ENCODE data around the gene KLHL35. TPM values are rescaled to one million over a fixed set of nuclear protein-coding genes. Genes with fewer than 3 reads are reported as not detected.

KLHL35 gene
- total and polyA plus RNA-seq, 8 donors = 0.89 to 2.9 (median 1.7) TPM; not detected in 2

DNA sequence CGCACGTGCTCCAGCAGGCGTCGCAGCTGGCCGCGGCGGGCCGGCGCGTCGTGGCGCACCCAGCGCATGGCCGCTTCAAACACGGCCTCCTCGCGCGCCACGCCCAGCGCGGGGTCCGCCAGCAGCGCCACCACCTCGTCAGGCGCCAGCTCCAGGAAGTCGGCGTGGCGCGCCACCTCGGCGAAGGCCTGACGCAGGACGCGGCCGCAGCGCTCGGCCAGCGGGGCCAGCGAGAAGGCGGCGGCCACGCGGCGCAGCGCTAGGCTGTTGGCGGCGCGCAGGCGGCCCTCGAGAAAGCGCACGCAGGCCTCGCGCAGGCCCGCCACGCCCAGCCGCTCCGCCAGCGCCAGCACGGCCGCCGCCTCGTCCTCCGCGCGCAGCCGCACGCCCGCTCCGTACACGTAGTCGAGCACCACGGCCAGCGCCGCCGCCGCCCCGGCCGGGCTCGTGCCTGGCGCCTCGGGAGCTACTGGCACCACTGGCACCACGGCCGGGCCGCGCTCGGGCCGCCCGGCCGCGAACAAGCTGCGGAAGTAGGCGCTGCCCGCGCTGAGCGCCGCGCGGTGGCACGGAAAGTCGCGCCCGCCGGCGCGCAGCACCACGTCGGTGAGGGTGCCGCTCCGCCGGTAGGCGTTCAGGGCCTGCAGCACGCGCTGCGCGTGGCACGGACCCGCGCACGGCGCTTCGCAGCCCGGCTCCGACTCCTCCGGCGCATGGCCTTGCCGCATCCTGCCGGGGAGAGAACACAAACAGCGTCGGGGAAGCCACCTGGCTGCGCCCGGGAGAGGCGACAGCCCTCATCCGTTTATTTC, 2.9 kb downstream of the KLHL35 start:
- WGBS, 5 donors = 1 to 3% (median 2%) methylated on average over 10 to 134 of the region's 134 CpGs
- Histone ChIP-seq H3K27me3 (peaks cover 0 to 59% (median 12%) of the 10 kb centered on the region in 3 donors), H3K4me1 (peaks cover 13 to 38% (median 26%) of the 10 kb centered on the region in 4 donors), H3K27ac (peak overlapping the region in 3 of 5 donors; percentile 55 to 76 (median 59)), H3K36me3 (peaks cover 0 to under 1% (median 0%) of the 10 kb centered on the region in 4 donors), H3K4me3 (peak overlapping the region; percentile 33 to 44 (median 41)), H3K9me3 (peaks cover 0 to 6% (median 4%) of the 10 kb centered on the region in 4 donors)
- DNase-seq = peak; percentile 76 to 92
- TF ChIP-seq POLR2A (IDR thresholded peaks at IDR 0.05) = no peak
- TF ChIP-seq EP300 (IDR thresholded peaks at IDR 0.05) = no peak
- TF ChIP-seq CTCF (IDR thresholded peaks at IDR 0.05) = no peak
- TF ChIP-seq POLR2AphosphoS5 (IDR thresholded peaks at IDR 0.05) = no peak
- intact Hi-C loops (cut with DNase I; ENCODE audit: low total_unique reads) = no loop called here

- TF ChIP-seq POLR2AphosphoS5 (IDR thresholded peaks at IDR 0.05) = no peak
- no peak for TF ChIP-seq CTCF (IDR thresholded peaks at IDR 0.05)
- TF ChIP-seq POLR2A (IDR thresholded peaks at IDR 0.05) = no peak
- TF ChIP-seq EP300 (IDR thresholded peaks at IDR 0.05) = no peak
- H3K4me3 ChIP-seq = peak overlapping the region; percentile 33 to 44 (median 41)
Measured at GRCh38 chr11:75429641-75429901, 3.4 kb downstream of the KLHL35 start.

GRCh38 chr11:75428989-75429640, 3.9 kb downstream of the KLHL35 start:
- DNase-seq = no peak
- H3K4me3 ChIP-seq = peak overlapping the region in 1 of 4 donors; percentile 44
- WGBS, 5 donors = 76 to 91% (median 82%) methylated on average over 16 of the region's 16 CpGs
- H3K27me3 ChIP-seq = peaks cover 0 to 58% (median 12%) of the 10 kb centered on the region in 3 donors
- H3K9me3 ChIP-seq = peaks cover 0 to 6% (median 4%) of the 10 kb centered on the region in 4 donors
- intact Hi-C loops (cut with DNase I; ENCODE audit: low total_unique reads) = no loop called here
- TF ChIP-seq POLR2A (IDR thresholded peaks at IDR 0.05) (no peak), CTCF (IDR thresholded peaks at IDR 0.05) (no peak), POLR2AphosphoS5 (IDR thresholded peaks at IDR 0.05) (no peak), EP300 (IDR thresholded peaks at IDR 0.05) (no peak)
- peaks cover 13 to 38% (median 26%) of the 10 kb centered on the region in 4 donors for H3K4me1 ChIP-seq
- peaks cover 0 to under 1% (median 0%) of the 10 kb centered on the region in 4 donors for H3K36me3 ChIP-seq
- H3K27ac ChIP-seq = peak overlapping the region in 2 of 5 donors; percentile 64 to 77

More at GRCh38 chr11:75429641-75429901, 3.4 kb downstream of the KLHL35 start:
- intact Hi-C loops (cut with DNase I; ENCODE audit: low total_unique reads) = no loop called here
- no peak for DNase-seq
- no peaks in the 10 kb centered on the region for H3K36me3 ChIP-seq
- H3K9me3 ChIP-seq = peaks cover 0 to 6% (median 4%) of the 10 kb centered on the region in 4 donors
- peaks cover 0 to 59% (median 12%) of the 10 kb centered on the region in 3 donors for H3K27me3 ChIP-seq
- H3K4me1 ChIP-seq = peaks cover 13 to 38% (median 26%) of the 10 kb centered on the region in 4 donors
- peak overlapping the region in 3 of 5 donors; percentile 55 to 76 (median 59) for H3K27ac ChIP-seq
- WGBS, 5 donors = 20 to 50% (median 38%) methylated on average over 16 to 25 of the region's 25 CpGs

DNA sequence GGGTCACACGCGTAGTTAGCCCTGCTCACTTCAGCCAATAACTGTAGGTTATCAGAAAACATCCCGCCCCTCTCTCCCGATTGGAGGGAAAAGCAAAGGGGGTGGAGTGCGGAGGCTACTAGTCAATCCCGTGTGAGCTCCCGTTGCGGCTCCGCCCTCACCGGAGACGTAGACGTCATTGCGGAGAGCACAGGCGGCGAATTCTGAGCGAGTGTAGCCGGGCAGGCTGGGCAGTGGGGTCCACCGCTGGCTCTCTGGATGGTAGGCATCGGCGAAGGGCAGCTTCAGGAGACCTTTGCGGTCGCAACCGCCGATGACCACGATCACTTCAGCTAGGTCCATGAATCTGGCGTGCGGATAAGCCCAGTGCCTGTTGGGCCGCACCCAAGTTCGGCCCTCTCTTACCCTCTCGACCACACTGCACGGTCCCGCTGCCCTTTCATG, 4.7 kb downstream of the KLHL35 start:
- DNase-seq = peak; percentile 91 to 96
- 13 to 66% (median 36%) methylated on average over 24 to 32 of the region's 32 CpGs for WGBS, 5 donors
- Histone ChIP-seq H3K9me3 (peaks cover 0 to 6% (median 4%) of the 10 kb centered on the region in 4 donors), H3K4me3 (peak overlapping the region; percentile 30 to 40 (median 34)), H3K27me3 (peaks cover 0 to 50% (median 12%) of the 10 kb centered on the region in 3 donors), H3K36me3 (peaks cover 0 to 8% (median 3%) of the 10 kb centered on the region in 4 donors), H3K4me1 (peaks cover 17 to 43% (median 28%) of the 10 kb centered on the region in 4 donors), H3K27ac (peak overlapping the region; percentile 64 to 79 (median 77))
- TF ChIP-seq POLR2AphosphoS5 (IDR thresholded peaks at IDR 0.05) = peak; percentile 21 to 90 (median 80)
- TF ChIP-seq EP300 (IDR thresholded peaks at IDR 0.05) = no peak
- TF ChIP-seq CTCF (IDR thresholded peaks at IDR 0.05) = no peak
- peak in 2 of 4 donors; percentile 48 to 62 for TF ChIP-seq POLR2A (IDR thresholded peaks at IDR 0.05)
- intact Hi-C loops (cut with DNase I; ENCODE audit: low total_unique reads) = no loop called here

All from stomach (tissue), 9 donors.